ENCODE data around the gene GTF3C1.

DNA sequence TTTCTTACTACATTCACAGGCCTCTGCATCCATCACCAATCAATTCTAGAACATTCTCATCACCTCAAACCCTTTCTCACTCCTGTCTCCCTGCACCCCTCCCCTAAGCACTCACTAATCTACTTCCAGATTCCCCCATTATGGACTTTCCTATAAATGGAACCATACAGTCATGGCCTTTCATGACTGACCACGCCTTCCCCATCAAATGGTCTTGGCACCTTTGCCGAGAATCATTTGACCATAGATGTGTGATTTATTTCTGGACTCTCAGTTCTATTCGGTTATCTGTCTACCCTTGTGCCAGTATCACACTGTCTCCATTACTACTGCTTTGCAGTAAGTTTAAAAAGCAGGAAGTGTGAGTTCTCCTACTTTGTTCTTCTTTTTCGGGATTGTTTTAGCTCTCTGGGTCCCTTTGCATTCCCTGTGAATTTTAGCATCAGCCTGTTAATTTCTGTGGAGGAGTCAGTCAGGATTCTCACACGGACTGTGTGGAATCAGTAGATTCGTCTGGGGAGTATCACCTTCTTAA lies 27.5 kb downstream of the GTF3C1 start:
- TF ChIP-seq CTCF (IDR thresholded peaks at IDR 0.05) = no peak
- no peak for TF ChIP-seq POLR2A (IDR thresholded peaks at IDR 0.05)
